ENCODE measurements around the gene CASS4. TPM values are rescaled to one million over a fixed set of nuclear protein-coding genes. Genes with fewer than 3 reads are reported as not detected.
A peak's percentile ranks its signal among the peaks of the same experiment; 100 is the strongest.
"Not testable (repeated sequence)": the region's sequence is repeated elsewhere in the genome, so short reads cannot be mapped to it uniquely, and the experiment has no call there.

Gene CASS4
- total RNA-seq, 2 experiments from 2014 or later: 3.5 to 3.7 TPM

- H3K36me3 Mint-ChIP-seq (ENCODE audit: low read depth): peaks cover 57% of the 10 kb centered on the region
- POLR2A ChIA-PET: interaction anchor here (0.6 kb wide), 1 partner anchor 13 kb away, joined by 3 read pairs; no protein-coding TSS in a partner anchor
- ATAC-seq: no peak
- no peak for TF ChIP-seq CTCF (IDR thresholded peaks at IDR 0.05)
- CTCF ChIA-PET: interaction anchor here (0.9 to 1.7 kb wide), 3 partner anchors 8 to 97 kb away, joined by 3 to 4 read pairs (median 3); no protein-coding TSS in a partner anchor
- intact Hi-C loops (cut with micrococcal nuclease): no loop called here
- H3K4me1 Mint-ChIP-seq (ENCODE audit: low read depth): peaks cover 25% of the 10 kb centered on the region
- no peak overlapping the region for H3K27ac Mint-ChIP-seq
- H3K9me3 Mint-ChIP-seq: no peaks in the 10 kb centered on the region
- H3K4me3 Mint-ChIP-seq: no peak overlapping the region
- DNase-seq: no peak
- no peaks in the 10 kb centered on the region for H3K27me3 Mint-ChIP-seq
Observed at GRCh38 chr20:56406910-56407309, 5.2 kb upstream of the CASS4 start.

- peaks cover 37% of the 10 kb centered on the region for H3K4me1 Mint-ChIP-seq (ENCODE audit: low read depth)
Observed at GRCh38 chr20:56409521-56409920, 2.5 kb upstream of the CASS4 start.

GRCh38 chr20:56409956-56410355, 2.1 kb upstream of the CASS4 start:
- Mint-ChIP-seq H3K27ac (peak overlapping the region; percentile 35), H3K4me3 (no peak overlapping the region), H3K36me3 (ENCODE audit: low read depth) (peaks cover 57% of the 10 kb centered on the region), H3K4me1 (ENCODE audit: low read depth) (peaks cover 40% of the 10 kb centered on the region), H3K27me3 (no peaks in the 10 kb centered on the region), H3K9me3 (peaks cover 8% of the 10 kb centered on the region)
- TF ChIP-seq CTCF (IDR thresholded peaks at IDR 0.05): no peak
- no peak for DNase-seq
- ChIA-PET CTCF (interaction anchor here (1.3 kb wide), 1 partner anchor 9 kb away, joined by 3 read pairs; no protein-coding TSS in a partner anchor), POLR2A (interaction anchor here (0.6 to 1.1 kb wide), 4 partner anchors 9 to 19 kb away, joined by 3 read pairs; no protein-coding TSS in a partner anchor)
- intact Hi-C loops (cut with micrococcal nuclease): loop anchor here (5.0 kb wide), 1 partner anchor 57 kb away; the partner anchor contains the start of gene RTF2
- no peak for ATAC-seq

More at GRCh38 chr20:56409521-56409920, 2.5 kb upstream of the CASS4 start:
- H3K27me3 Mint-ChIP-seq: no peaks in the 10 kb centered on the region
- H3K9me3 Mint-ChIP-seq: peaks cover 8% of the 10 kb centered on the region
- H3K36me3 Mint-ChIP-seq (ENCODE audit: low read depth): peaks cover 59% of the 10 kb centered on the region
- DNase-seq (no peak), ATAC-seq (no peak)
- no peak for TF ChIP-seq CTCF (IDR thresholded peaks at IDR 0.05)
- ChIA-PET CTCF (interaction anchor here (1.1 to 1.3 kb wide), 3 partner anchors 9 to 15 kb away, joined by 3 to 4 read pairs (median 4); no protein-coding TSS in a partner anchor), POLR2A (interaction anchor here (0.8 to 1.1 kb wide), 3 partner anchors 9 to 18 kb away, joined by 3 read pairs; no protein-coding TSS in a partner anchor)
- H3K4me3 Mint-ChIP-seq: no peak overlapping the region
- H3K27ac Mint-ChIP-seq: no peak overlapping the region
- intact Hi-C loops (cut with micrococcal nuclease): no loop called here

GRCh38 chr20:56411287-56411686, 773 bp upstream of the CASS4 start:
- POLR2A ChIA-PET: interaction anchor here (1.5 to 2.7 kb wide), 6 partner anchors 9 to 31 kb away, joined by 3 to 16 read pairs (median 6); partner anchors contain the start of genes AURKA and CSTF1
- Mint-ChIP-seq H3K27ac (peak overlapping the region; percentile 95), H3K4me3 (peak overlapping the region; percentile 74), H3K36me3 (ENCODE audit: low read depth) (peaks cover 45% of the 10 kb centered on the region), H3K4me1 (ENCODE audit: low read depth) (peaks cover 41% of the 10 kb centered on the region)
- CTCF ChIA-PET: interaction anchor here (0.9 to 3.3 kb wide), 10 partner anchors 8 to 69 kb away, joined by 3 to 17 read pairs (median 4); partner anchors contain the start of genes AURKA and CSTF1
- not testable (repeated sequence) for H3K27me3 Mint-ChIP-seq, DNase-seq, H3K9me3 Mint-ChIP-seq, ATAC-seq
- intact Hi-C loops (cut with micrococcal nuclease): loop anchor here (5.0 kb wide), 1 partner anchor 56 kb away; the partner anchor contains the start of gene RTF2

GRCh38 chr20:56412473-56412790, 372 bp downstream of the CASS4 start:
- Mint-ChIP-seq H3K27ac (peak overlapping the region; percentile 95), H3K4me3 (peak overlapping the region; percentile 74), H3K9me3 (peaks cover 8% of the 10 kb centered on the region), H3K36me3 (ENCODE audit: low read depth) (peaks cover 45% of the 10 kb centered on the region), H3K4me1 (ENCODE audit: low read depth) (peaks cover 53% of the 10 kb centered on the region), H3K27me3 (no peaks in the 10 kb centered on the region)
- no peak for ATAC-seq
- no peak for TF ChIP-seq CTCF (IDR thresholded peaks at IDR 0.05)
- no peak for DNase-seq
- POLR2A ChIA-PET: interaction anchor here (0.6 to 2.7 kb wide), 14 partner anchors 8 to 56 kb away, joined by 3 to 16 read pairs (median 4); partner anchors contain the start of genes AURKA, CSTF1 and RTF2
- CTCF ChIA-PET: interaction anchor here (0.8 to 3.3 kb wide), 13 partner anchors 9 to 138 kb away, joined by 3 to 17 read pairs (median 4); partner anchors contain the start of genes AURKA and CSTF1
- intact Hi-C loops (cut with micrococcal nuclease): loop anchor here (5.0 kb wide), 1 partner anchor 55 kb away; the partner anchor contains the start of gene RTF2
